Thyroid gland (tissue), 4 donors: ENCODE data around the gene SYN1.

Experiments
- POLR2A ChIP-seq, 2 donors: fragments of 450-650 bp; IDR thresholded peaks; one replicate each; pipeline ENCODE4 v1.6.1; 2017; ENCODE audit warnings: antibody characterized with exemption in 2 of 2, mild to moderate bottlenecking in 2 of 2, moderate library complexity in 1 of 2
- TF ChIP-seq, protein P1 (sequence below), 6 experiments: fragments of 200-600 bp in 3 of 6; fragments of 450-650 bp in 3 of 6; sonication (generic) in 3 of 6; IDR thresholded peaks; one replicate each; pipeline ENCODE4 v1.5.1; 2016 to 2019; ENCODE audit warnings: antibody characterized with exemption in 6 of 6, mild to moderate bottlenecking in 2 of 6, inconsistent platforms in 1 of 6, moderate library complexity in 1 of 6

DNA sequence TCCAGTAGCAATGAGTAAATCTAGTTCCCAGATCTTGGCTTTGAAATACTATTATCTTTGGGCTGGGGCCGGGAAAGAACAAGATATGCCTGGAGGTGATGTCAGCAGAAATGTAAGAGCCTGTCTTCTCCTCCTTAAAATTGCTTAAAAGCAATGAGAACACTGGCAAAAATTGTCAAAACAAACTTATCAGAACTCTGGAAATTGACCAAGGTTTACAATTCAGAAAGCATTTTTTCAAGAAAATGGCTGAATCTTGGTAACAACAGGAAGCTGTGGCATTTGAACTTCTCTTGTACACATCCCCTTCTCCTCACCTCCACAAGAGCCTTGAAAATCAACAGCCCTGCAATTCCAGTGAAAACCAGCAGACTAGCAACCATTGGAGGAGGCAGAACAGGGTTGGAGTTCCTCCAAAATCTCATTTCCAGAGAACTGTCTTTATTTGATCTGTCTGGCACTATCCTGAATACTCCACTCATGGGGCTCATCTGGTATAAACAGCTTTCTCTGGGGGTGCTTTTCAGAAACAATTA is 23.9 kb downstream of the SYN1 start:
- TF ChIP-seq, protein P1, sequence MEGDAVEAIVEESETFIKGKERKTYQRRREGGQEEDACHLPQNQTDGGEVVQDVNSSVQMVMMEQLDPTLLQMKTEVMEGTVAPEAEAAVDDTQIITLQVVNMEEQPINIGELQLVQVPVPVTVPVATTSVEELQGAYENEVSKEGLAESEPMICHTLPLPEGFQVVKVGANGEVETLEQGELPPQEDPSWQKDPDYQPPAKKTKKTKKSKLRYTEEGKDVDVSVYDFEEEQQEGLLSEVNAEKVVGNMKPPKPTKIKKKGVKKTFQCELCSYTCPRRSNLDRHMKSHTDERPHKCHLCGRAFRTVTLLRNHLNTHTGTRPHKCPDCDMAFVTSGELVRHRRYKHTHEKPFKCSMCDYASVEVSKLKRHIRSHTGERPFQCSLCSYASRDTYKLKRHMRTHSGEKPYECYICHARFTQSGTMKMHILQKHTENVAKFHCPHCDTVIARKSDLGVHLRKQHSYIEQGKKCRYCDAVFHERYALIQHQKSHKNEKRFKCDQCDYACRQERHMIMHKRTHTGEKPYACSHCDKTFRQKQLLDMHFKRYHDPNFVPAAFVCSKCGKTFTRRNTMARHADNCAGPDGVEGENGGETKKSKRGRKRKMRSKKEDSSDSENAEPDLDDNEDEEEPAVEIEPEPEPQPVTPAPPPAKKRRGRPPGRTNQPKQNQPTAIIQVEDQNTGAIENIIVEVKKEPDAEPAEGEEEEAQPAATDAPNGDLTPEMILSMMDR (IDR thresholded peaks at IDR 0.05): no peak
- no peak for TF ChIP-seq POLR2A (IDR thresholded peaks at IDR 0.05)
